H1 (cell line): ENCODE results near the gene LINC01488. TPM values are rescaled to one million over a fixed set of nuclear protein-coding genes. Genes with fewer than 3 reads are reported as not detected.

Experiments
- CHD7 ChIP-seq: fragments of 300-600 bp; sonication (generic); IDR thresholded peaks from 2 replicates; pipeline ENCODE4 v1.7.1; 2012; ENCODE audit warnings: low read length, moderate library complexity, mild to moderate bottlenecking, inconsistent platforms; ENCODE audit not compliant: insufficient replicate concordance
- GABPA ChIP-seq: IDR thresholded peaks from 2 replicates; pipeline ENCODE4 v1.6.1; 2011; ENCODE audit warnings: mild to moderate bottlenecking, low read length, moderate library complexity, borderline replicate concordance; ENCODE audit not compliant: insufficient read depth
- GTF2F1 ChIP-seq: IDR thresholded peaks from 2 replicates; pipeline ENCODE4 v1.6.1; 2012; ENCODE audit warnings: low read depth, low read length, improper control_type of control experiment, borderline replicate concordance
- JUND ChIP-seq: IDR thresholded peaks from 2 replicates; pipeline ENCODE4 v1.6.1; 2011; ENCODE audit warnings: mild to moderate bottlenecking, improper control_type of control experiment, low read length
- NANOG ChIP-seq: IDR thresholded peaks from 2 replicates; pipeline ENCODE4 v1.6.1; 2011; ENCODE audit warnings: low read length, low read depth, mild to moderate bottlenecking, inconsistent platforms; ENCODE audit not compliant: insufficient read depth, poor library complexity, severe bottlenecking
- NRF1 ChIP-seq: IDR thresholded peaks from 2 replicates; pipeline ENCODE4 v1.6.1; 2011; ENCODE audit warnings: mild to moderate bottlenecking, low read depth, low read length, improper control_type of control experiment
- SIRT6 ChIP-seq: IDR thresholded peaks from one replicate; pipeline ENCODE4 v1.7.1; 2012; ENCODE audit warnings: low read length, inconsistent platforms
- SP1 ChIP-seq: IDR thresholded peaks from 2 replicates; pipeline ENCODE4 v1.6.1; 2011; ENCODE audit warnings: low read depth, low read length
- TBP ChIP-seq: IDR thresholded peaks from 2 replicates; pipeline ENCODE4 v1.6.1; 2011; ENCODE audit warnings: low read depth, low read length, improper control_type of control experiment
- polyA plus RNA-seq, 7 experiments: library from polyadenylated mRNA; depleted of rRNA in 3 of 7; stranded (reverse) in 5 of 7; unstranded in 2 of 7; fragments of >200 nt in 5 of 7; fragments of 200-250 nt in 2 of 7; gene quantifications; 1 replicate in 5 of 7; 2 replicates in 1 of 7; 4 replicates in 1 of 7; pipeline versions ENCODE4 v1.2.1 to v1.2.3, GENCODE V29; 2011 to 2013; ENCODE audit warnings: missing spikeins in 2 of 7, mixed read lengths in 2 of 7
- total RNA-seq: library from RNA; stranded (reverse); fragmentation: NEBNext Ultra II Directional; extraction: Animal tissue kit (Norgen Biotek cat#: 25700); gene quantifications from 2 replicates; pipeline ENCODE4 v1.2.1, GENCODE V29; 2021

LINC01488 gene
- total and polyA plus RNA-seq, 2 of the 8 experiments (the other 6 are each of a cell fraction or from before 2014, with no cell fraction given) = not detected

GRCh38 chr11:69456712-69457111, 24.8 kb upstream of the LINC01488 start (continued):
- TF ChIP-seq CHD7 (no peak), GTF2F1 (no peak), JUND (no peak), SP1 (no peak), TBP (no peak), SIRT6 (no peak), GABPA (no peak), NANOG (no peak), NRF1 (no peak)
- TF ChIP-seq, all 59 proteins: peak for 0
